GM19351 (cell line): Measurements from ENCODE around the gene DVL2.
"Not testable (repeated sequence)": the region's sequence is repeated elsewhere in the genome, so short reads cannot be mapped to it uniquely, and the experiment has no call there.

ENCODE experiments used
- ATAC-seq: cut with Tn5 transposase; IDR thresholded peaks from one replicate; pipeline ENCODE4 v1.9.1; 2021; ENCODE audit warnings: mild to moderate bottlenecking, moderate library complexity; ENCODE audit not compliant: unreplicated experiment

The DVL2 gene

DNA sequence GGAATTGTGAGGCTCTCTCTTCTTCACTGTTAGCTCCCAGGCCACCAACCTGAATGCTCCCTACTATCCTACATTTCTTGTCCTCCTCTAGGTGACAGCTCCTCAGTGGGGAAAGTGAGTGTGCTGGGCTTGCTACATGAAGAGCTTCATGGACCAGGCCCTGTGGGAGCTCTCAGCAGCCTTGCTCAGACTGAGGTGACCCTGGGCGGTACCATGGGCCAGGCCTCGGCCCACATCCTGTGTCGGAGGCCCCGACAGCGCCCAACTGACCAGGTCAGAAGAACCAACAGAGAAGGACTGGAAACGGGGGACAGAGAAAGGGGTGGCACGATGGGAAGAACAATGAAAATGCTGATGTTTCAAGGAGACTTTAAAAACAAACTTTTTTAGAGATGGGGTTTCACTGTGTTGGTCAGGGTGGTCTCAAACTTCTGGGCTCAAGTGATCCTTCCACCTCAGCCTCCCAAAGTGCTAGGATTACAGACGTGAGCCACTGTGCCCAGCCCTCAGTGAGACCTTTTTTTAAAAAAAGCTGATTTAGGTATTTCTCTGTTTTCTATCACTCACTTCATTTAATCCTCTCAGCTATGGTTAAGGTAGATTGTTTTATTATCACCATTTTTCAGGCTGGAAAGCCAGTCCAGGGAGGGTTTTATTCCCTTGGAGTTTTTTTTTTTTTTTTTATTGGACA, 22.6 kb upstream of the DVL2 start:
- no peak for ATAC-seq

DNA sequence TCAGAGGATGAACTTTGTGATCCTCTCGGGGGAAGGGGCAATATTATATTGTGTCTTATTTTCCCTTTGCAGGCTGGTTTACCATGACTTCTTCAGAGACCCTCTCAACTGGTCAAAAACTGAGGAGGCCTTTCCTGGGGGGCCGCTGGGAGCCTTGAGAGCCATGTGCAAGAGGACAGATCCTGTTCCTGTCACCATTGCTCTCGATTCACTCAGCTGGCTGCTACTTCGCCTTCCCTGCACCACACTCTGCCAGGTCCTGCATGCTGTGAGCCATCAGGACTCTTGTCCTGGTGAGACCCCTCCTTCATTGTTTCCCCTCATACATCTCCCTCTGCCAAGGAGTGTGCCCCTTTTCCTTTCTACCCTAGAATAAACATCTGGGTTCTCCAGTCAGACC, 20.2 kb upstream of the DVL2 start:
- ATAC-seq = no peak

DNA sequence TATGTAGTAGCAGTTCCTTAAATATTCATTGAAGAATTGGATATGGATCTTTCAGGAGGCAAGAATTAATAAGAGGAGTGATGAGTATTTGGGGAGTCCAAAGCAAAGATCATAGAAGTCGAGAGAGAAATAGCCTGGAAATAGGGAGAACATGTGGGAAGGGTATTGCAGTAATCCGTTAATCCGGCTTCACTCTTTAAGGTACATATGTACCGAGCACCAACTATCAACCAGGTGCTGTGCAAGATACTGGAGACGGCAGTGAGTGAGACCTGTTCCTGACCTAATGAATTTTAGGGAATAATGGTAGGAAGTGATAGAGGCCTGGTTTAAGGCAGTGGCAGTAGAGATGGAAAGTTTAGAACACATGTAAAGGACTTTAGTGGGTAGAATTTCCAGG, 18.8 kb upstream of the DVL2 start:
- ATAC-seq = no peak

DNA sequence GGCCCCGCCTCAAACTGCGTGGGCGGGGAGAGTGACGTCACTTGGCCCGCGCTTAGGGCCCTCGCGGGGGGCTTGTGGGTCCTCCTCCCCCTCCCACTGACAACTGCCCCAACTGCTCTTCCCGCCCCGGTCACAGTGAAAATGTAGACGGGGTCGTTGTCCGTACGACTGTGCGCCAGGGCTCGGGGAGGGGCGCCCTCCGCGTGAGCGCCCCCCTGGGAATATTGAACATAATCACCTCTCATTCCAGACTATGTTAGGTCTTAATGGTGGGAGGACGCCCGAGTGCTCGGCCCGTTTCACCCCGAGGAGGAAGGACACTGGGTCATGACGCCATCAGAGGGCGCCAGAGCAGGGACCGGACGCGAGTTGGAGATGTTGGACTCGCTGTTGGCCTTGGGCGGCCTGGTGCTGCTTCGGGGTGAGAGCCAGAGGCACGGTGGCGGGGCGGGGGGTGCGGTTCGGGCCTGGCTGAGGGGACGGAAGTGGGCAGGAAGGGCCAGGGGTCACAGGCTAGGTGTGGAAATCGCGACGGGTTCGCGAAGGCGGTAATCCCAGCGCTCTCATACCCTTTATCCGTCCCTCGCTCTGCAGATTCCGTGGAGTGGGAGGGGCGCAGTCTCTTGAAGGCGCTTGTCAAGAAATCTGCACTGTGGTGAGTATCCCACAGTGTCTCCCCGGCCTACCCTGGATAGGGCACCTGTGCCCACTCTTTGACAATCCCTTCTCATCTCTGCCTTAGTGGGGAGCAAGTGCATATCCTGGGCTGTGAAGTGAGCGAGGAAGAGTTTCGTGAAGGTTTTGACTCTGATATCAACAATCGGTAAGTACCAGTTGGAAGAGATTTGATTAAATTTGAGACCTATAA, 18.1 kb upstream of the DVL2 start, which contains the start of gene ELP5:
TSS of gene ELP5 (plus strand) at position 40 of the 868 bp plus-strand sequence. CDS start at position 376, 336 bp downstream.
- peak; percentile 51 for ATAC-seq

DNA sequence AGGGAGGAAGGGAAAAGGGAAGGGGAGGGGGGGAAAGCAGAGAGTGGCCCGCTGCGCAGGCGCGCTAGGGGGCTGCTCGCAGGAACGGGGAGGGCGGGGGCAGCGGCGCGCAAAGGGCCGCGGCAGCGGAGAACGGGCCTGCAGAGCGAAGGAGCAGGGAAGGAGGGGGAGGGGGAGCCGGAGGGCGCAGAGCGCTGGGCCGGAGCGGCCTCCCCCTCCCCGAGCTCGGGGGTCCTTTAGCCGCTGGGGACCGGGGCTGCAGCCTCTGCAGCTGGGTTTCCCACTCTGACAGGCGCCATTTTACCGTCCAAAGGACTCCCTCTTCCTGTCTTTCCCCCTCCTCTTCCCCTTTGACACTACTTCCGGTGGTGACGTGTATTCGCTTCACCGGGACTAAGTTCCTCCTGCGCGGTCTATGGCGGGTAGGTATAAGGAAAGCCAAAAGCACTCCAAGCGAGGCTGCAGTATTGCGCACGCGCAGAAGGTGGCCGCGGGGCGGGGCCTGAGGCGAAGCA, 17.4 kb upstream of the DVL2 start, which contains the start of gene CTDNEP1:
TSS of gene CTDNEP1 (minus strand) at position 74 of the 515 bp plus-strand sequence. CDS start 438 bp downstream, outside the sequence.
- peak; percentile 88 for ATAC-seq

DNA sequence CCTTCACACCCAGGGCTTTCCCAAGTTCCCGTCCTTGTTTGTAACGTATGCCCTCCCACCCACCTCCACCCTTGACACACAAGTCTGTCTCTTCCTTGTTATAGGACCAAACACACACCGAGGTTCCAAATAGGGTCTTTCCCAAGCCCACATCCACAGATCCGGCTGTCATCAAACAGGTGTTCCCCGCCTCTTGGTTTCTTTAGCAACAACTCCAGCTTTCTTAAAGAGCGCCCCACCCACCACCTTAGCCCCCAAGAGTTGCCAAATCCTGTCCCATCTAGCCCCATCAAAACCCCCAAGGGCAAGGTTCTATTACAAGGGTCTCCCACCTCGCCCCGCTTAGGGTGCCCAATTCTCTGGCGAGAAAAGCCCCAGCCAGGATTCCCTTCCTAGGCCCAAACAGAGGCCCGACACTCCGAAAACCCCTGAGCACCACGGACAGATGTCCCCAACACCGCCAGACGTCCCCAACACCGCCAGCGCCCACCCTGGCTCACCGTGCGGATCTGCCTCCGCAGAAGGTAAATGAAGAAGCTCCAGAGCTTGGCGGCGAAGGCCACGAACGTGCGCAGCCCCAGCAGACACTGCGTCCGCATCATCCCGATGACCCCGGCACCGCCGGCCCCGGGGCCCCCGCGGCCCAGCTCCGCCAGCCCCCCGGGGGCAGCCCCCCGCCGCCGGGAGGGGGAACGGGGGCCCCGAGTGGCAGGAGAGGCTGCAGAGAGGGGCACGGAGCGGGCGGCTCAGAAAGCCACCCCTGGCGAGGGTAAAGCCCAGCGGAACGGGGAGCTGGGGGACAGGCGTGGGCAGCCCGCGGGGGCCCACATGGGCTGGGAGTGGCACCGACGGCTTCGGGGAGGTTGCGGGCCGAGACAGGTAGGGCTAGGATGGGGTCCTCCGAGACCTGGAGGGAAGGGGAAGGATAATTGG, 16.6 kb upstream of the DVL2 start:
- no peak for ATAC-seq

DNA sequence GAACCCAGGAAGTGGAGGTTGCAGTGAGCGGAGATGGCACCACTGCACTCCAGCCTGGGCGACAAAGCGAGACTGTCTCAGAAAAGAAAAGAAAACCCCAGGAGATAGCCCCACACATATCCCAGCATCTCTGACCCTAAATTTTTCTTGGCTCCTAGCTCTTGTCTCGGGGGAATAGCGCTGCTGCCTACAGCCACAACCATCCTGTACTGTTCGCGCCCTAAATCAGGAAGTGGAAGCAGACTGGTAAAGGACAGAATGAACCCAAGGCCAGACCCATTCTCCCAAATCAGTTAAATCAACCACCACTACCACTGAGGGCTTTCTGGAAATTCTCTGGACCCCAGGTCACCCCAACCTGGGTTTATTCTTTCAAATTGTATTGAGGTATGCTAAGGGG, 15.5 kb upstream of the DVL2 start:
- no peak for ATAC-seq

DNA sequence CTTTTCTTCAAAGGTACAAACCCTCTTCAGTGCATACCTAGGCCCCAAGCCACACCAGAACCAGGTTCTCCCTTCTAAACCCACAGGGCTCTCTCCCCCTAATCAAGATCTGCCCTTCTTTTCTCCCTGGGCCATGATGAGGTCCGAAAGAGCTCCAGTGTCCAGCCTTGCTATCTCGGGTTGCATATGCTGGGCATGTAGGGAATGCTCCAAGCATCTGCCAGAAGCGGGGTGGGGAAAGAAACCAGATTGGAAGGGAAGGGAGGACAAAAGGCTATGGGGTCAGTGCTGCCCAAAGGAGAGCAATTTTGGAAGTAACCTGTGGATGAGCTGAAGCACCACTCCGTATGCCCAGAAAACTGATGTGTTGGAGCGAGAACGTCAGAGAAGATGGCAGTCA, 14.9 kb upstream of the DVL2 start:
- ATAC-seq = no peak

DNA sequence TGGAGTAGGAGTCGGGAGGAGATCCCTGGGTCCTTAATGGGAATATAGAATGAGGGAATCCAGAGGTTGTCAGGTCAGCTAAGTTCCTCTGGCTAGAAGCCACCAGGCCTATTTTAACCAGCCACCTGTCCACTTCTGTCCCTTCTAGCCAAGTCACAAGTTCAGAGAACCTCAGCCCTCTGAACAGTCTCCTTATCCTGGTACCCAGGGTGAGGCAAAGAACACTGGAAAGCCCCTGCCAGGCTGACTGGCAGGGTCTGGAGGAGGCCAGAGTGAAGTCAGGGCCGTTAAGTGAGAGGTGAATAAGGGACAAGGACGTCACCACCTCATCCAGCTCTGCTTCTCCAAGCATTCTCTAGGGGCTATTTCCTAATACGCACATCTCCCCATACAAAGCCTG, 14.5 kb upstream of the DVL2 start:
- ATAC-seq = no peak

DNA sequence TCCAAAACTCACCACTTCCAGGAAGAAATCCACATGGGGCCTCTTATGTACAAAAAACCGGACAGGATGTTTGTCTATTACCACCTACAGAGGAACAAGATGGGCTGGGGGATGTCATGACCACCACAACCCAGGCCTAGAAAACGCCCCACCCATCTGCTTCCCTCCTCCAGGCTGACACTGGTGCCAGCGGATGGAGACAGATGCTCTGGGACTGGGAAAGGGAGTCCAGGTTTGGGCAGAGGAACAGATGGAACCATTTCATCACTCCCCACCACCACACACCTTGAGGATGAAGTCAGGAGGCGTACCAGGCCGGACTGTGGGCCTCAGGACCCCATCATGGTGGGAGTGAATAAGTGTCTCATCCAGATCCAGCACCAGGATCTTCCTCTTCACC, 12.5 kb upstream of the DVL2 start:
- no peak for ATAC-seq

GRCh38 chr17:7243838-7244237, 9.5 kb upstream of the DVL2 start:
- ATAC-seq = not testable (repeated sequence)

DNA sequence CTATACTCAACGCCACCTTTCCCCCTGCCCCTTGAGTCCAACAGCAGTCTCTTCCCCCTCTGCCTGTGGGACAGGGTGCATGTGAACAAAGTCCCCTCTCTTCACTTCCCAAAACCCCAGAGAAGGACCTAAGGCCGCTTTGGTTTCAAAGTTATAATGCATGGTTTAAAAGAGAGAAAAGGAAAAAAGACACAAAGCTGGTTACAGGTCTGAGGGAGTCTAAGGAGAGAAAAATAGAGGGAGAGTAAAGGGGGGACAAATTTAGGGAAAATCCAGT, 9.1 kb upstream of the DVL2 start:
- ATAC-seq = no peak

DNA sequence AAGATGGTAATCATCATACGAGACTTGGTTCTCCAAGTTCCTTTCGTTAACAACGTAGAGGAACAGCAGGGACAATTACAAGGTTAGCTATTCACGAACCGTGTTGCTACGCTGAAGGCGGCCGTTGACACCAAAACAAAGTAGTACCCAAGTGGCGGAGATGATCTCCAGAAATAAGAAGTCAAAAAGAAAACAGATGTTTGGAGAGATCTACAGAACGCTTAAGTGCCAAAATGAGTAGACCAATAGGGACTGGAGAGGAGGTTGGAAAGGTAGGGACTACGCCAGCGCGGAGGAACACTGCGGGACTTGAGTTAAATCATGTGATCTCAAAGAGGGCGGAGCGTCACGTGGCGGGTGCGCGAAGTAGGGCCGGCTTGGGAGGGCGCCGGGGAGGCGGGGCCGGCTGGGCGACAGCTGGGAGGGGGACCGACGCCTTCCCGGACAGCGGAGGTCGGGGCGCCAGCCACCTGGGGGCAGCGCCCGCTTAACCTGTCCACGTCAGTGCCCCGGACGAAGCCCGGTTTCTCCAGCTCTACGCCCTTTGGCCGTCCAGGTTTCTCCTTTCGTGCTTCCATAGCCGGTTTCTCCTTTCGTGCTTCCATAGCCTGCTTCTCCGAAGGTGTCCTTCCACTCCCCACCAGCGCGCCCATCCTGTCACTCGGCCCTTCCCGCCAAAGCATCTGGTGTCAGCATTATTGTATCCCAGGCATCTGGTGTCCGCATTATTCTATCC, 8.6 kb upstream of the DVL2 start:
- ATAC-seq = peak; percentile 38

DNA sequence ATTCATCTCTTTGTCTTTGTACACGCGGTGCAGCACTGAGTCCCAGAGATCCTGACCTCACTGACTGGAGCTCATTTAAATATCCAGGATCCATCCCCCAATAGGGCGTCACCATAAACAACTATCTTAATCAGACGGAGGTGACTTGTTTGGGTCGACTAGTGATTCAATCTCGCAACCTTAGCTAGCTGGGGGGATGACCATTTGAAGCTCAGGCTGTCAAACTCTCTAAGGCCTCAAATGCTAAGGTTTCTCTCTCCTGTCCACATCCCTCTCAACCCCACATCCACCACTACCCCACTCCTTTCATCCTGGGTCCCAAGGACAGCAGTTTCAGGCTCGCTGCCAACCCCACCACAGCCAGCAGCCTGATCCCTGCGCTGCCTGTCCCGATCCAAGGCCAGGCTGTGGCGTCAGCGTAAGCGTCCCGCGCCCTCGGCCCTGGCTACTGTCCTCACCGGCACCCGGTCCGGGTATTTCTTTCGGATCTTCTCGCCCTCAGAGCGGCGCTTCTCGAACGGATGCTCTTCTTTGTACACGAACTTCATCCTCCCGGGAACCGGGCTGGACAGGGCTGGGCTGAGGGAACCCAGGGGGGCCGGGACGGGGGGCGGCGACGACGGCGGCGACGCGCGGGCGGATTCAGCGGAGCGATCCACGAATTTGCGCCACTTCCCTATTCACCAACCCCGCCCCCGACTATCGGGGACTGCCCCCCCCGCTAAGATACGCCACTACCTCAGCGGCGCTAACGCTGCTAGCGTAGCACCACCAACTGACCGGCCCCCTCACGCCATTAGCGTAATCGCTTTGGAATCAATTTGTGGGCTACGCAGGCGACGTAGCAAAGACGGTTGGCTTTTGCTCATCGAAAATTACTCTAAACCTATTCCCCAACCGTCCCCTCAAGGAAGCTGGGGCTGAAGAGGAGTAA, 7.7 kb upstream of the DVL2 start, which contains the start of gene GABARAP:
TSS of gene GABARAP (minus strand) at position 667 of the 934 bp plus-strand sequence. CDS start at position 548, 119 bp downstream.
- ATAC-seq = no peak

DNA sequence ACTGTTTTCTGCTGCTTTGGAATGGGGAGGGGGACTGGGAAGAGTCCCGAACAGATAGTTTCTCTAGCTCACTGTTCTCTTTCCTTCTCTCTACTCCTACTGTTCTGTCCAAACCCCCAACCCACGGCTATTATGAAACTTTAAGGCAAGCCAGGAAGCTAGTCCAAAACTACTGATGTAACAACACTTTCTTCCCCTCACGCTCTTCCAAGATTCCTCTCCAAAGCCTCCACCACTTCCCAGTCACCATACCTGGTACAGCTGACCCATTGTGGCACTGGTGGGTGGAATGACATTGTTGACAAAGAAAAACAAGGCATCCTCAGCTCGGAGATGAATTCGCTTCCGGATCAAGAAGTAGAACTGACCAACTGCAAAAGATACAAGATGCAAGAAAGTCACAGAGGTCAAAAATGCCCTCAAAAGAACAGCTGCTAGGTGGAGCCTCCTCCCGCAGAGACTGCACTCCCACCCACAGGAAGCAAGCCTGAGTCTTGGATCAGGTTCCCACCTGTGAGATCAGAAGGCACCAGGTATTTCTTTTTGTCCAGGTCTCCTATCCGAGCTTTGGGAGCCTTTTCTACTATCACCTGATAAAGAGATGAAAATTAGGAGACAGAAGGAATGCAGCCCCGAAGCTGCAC, 6.9 kb upstream of the DVL2 start:
- ATAC-seq = no peak

DNA sequence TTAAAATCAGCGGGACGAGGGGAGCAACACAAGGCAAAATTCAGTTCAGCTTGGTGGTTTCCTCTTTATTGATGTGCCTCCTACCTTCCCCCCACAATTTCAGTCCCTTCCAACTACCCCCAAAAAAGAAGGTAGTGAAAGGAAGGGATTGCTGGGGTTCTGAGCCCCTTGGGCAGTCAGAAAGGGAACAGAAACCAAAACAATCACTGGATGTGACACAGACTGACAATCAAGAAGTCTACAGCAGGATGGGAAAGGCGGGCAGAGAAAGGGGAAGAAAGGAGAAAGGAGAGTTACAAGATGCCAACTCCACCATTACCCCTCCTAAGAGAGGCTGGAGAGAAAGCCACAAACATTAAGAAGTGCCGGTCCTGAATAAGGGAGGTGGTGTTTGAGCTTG, 6.1 kb upstream of the DVL2 start:
- ATAC-seq = no peak

GRCh38 chr17:7239091-7240027, 5.0 kb upstream of the DVL2 start, which contains the start of gene PHF23:
TSS of gene PHF23 (minus strand) at chr17:7239457. CDS start at chr17:7239279, 178 bp downstream.
- ATAC-seq = peak; percentile 50
